HG02759 (cell line): Measurements from ENCODE around the gene DMD.

Experiments used
- ATAC-seq: cut with Tn5 transposase; IDR thresholded peaks from one replicate; pipeline ENCODE4 v1.9.1; 2021; ENCODE audit warnings: mild to moderate bottlenecking, moderate library complexity; ENCODE audit not compliant: unreplicated experiment

DMD gene

GRCh38 chrX:31805781-31806180, 1405.6 kb downstream of the DMD start:
- ATAC-seq, result no peak

GRCh38 chrX:31800219-31800618, 1411.1 kb downstream of the DMD start:
- no peak for ATAC-seq

- ATAC-seq, result no peak
Measured at GRCh38 chrX:31796624-31797023, 1414.7 kb downstream of the DMD start.

- ATAC-seq, result no peak
Measured at GRCh38 chrX:31747411-31747810, 1463.9 kb downstream of the DMD start.

- ATAC-seq, result no peak
Measured at GRCh38 chrX:31743004-31743403, 1468.3 kb downstream of the DMD start.

GRCh38 chrX:31717474-31717873, 1493.9 kb downstream of the DMD start:
- ATAC-seq, result no peak

GRCh38 chrX:31715675-31716074, 1495.7 kb downstream of the DMD start:
- ATAC-seq, result no peak

GRCh38 chrX:31714797-31715196, 1496.6 kb downstream of the DMD start:
- ATAC-seq, result no peak

GRCh38 chrX:31713120-31713519, 1498.2 kb downstream of the DMD start:
- no peak for ATAC-seq

GRCh38 chrX:31711166-31711565, 1500.2 kb downstream of the DMD start:
- no peak for ATAC-seq

GRCh38 chrX:31708116-31708515, 1503.2 kb downstream of the DMD start:
- ATAC-seq, result no peak

- ATAC-seq, result no peak
Measured at GRCh38 chrX:31706466-31706865, 1504.9 kb downstream of the DMD start.

GRCh38 chrX:31705816-31706215, 1505.5 kb downstream of the DMD start:
- ATAC-seq, result no peak

GRCh38 chrX:31704938-31705337, 1506.4 kb downstream of the DMD start:
- ATAC-seq, result no peak

GRCh38 chrX:31702222-31702621, 1509.1 kb downstream of the DMD start:
- no peak for ATAC-seq

- no peak for ATAC-seq
Measured at GRCh38 chrX:31697294-31697916, 1513.9 kb downstream of the DMD start.

GRCh38 chrX:31679861-31680260, 1531.5 kb downstream of the DMD start:
- no peak for ATAC-seq

GRCh38 chrX:31670245-31670644, 1541.1 kb downstream of the DMD start:
- no peak for ATAC-seq

- ATAC-seq, result no peak
Measured at GRCh38 chrX:31665454-31665853, 1545.9 kb downstream of the DMD start.

- ATAC-seq, result no peak
Measured at GRCh38 chrX:31663172-31663571, 1548.2 kb downstream of the DMD start.

GRCh38 chrX:31661280-31661810, 1550.0 kb downstream of the DMD start:
- no peak for ATAC-seq

GRCh38 chrX:31658360-31658759, 1553.0 kb downstream of the DMD start:
- peak; percentile 47 for ATAC-seq

- ATAC-seq, result no peak
Measured at GRCh38 chrX:31656013-31656412, 1555.3 kb downstream of the DMD start.
